Retinal pigment epithelial cell (primary cell): ENCODE data around the gene MAPKAP1.

Experiments
- DNase-seq: peaks from one replicate; pipeline ENCODE4 v3.0.0-alpha.2; 2010; ENCODE audit warnings: low read depth
- H3K4me3 ChIP-seq: 2 replicates; pipeline ENCODE4 v1.5.1; 2011; ENCODE audit warnings: mild to moderate bottlenecking, low read length, control low read depth, moderate library complexity
- CTCF ChIP-seq: conservative IDR thresholded peaks from 2 replicates; pipeline ENCODE4 v1.5.1; 2011; ENCODE audit warnings: low read depth, low read length, control low read depth, inconsistent platforms

The MAPKAP1 gene

DNA sequence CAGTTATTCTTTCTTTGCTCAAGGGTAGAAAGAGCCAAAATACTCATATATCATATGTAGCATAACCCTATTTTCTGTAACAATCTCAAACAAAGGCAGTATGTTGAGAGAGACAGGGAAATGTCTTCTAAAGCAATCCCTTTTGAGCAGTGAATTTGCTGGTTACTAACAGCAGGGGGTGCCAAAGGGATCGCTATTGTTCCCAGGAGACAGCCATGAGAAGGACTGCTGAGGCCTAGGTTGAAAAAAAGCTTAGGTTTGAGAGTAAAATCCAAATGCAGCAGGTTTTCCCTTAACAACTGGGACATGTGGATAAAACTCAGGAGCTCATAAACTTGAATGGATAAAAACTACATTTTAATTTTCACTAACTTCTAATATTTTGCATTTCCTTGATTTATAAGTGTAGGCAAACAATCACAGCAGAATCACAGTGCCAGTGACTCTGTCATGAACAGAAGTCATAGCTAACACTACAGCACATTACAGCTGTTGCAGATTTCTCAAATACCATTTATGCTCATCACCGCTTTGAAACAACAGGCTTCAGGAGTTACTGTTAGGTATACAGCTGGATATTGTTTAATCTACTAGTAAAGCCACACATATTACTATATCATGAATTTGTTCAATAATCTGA is 148.4 kb downstream of the MAPKAP1 start:
- peak; percentile 91 for TF ChIP-seq CTCF
- DNase-seq: peak; percentile 45
- H3K4me3 ChIP-seq: no peak overlapping the region

DNA sequence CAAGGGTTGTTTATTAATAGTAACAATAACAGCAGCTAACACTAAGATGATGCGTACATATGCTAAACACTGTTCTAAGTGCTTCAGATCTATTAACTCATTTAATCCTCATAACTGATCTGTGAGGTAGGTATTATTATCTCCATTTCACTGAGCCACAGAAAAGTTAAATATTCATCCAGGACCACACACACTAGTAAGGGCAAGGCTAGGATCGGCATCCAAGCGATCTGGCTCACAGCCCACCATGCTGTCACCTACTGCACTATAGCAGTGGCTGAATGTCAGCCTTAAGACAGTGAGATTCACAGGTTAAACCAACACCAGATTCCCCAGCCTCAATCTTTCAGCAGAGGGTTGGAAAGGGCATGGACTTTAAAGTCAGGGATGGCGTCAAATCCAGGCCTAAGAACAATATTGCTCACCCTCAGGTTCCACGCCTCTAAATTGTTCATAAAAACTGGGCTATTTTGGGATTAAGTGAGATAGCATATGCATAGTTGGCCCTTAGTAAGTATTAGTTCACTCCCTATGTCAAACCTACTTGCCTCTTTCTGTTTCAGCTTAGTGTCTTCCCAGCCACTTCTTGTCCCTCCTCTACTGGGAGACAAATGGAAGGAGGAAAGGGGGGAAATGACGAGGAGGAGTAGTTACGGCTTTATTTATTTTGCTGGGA is 150.8 kb downstream of the MAPKAP1 start:
- no peak overlapping the region for H3K4me3 ChIP-seq
- no peak for DNase-seq
- no peak for TF ChIP-seq CTCF

- H3K4me3 ChIP-seq: no peak overlapping the region
- no peak for TF ChIP-seq CTCF
- no peak for DNase-seq
Measured at GRCh38 chr9:125554726-125555125, 152.3 kb downstream of the MAPKAP1 start.

GRCh38 chr9:125551781-125552180 is 155.2 kb downstream of the MAPKAP1 start:
- no peak overlapping the region for H3K4me3 ChIP-seq
- no peak for TF ChIP-seq CTCF
- no peak for DNase-seq

DNA sequence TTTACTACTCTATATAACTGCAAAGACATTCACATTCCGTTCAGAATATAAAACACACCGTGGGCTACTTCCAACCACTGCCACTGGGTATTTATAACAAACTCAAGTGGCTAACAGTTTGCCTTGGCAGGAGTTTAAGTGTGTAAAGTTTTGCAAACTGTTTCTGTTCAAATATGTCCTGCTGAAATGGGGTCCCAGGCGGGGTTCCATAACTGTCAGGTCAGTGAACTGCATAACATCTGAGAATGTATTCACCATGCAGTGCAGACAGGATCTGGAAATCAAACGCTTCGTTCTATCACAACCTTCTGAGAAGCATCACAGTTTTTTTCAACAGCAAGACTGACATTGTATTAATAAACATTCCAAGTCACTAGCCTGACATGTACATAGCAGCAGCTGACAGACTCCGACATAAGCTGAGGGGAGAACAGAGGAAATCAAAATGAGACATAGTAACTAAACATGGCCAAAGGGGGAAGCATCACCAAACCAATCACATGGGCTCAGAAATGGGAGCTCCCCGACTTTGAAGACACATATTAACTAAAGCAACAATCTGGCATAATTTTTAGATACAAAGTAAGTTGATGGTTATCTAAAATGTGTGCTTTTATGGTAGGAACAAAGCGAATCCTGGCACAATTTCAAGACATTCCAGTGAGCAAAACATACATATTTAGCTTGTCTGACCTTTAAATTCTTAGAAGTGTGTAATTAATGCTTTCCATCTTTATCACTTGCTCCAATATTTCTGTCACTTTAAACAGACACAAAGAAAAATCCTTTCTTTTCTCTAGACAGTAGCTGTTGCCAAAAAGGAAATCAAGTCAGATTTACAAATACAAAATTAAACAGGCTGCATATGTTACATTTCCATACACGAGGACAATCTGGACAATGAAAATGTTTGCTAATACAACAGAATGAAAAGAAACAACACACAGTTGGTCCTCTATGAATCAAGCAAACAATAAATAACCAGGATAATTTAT is 156.8 kb downstream of the MAPKAP1 start:
- no peak overlapping the region for H3K4me3 ChIP-seq
- DNase-seq: no peak
- TF ChIP-seq CTCF: no peak

- no peak for DNase-seq
- H3K4me3 ChIP-seq: no peak overlapping the region
- TF ChIP-seq CTCF: no peak
Measured at GRCh38 chr9:125549465-125549871, 157.5 kb downstream of the MAPKAP1 start.
